DND-41 (cell line): ENCODE results near the gene GAREM2.

Experiments
- EZH2 ChIP-seq: IDR thresholded peaks from 3 replicates; pipeline ENCODE4 v1.6.1; 2012; ENCODE audit warnings: borderline replicate concordance, low read depth, mild to moderate bottlenecking, moderate library complexity, low read length, inconsistent platforms; ENCODE audit not compliant: severe bottlenecking
- TF ChIP-seq, protein P1 (sequence below): IDR thresholded peaks from 2 replicates; pipeline ENCODE4 v1.5.1; 2012; ENCODE audit warnings: borderline replicate concordance, low read length, moderate library complexity, mild to moderate bottlenecking; ENCODE audit not compliant: poor library complexity, severe bottlenecking; ENCODE audit errors: extremely low read depth

DNA sequence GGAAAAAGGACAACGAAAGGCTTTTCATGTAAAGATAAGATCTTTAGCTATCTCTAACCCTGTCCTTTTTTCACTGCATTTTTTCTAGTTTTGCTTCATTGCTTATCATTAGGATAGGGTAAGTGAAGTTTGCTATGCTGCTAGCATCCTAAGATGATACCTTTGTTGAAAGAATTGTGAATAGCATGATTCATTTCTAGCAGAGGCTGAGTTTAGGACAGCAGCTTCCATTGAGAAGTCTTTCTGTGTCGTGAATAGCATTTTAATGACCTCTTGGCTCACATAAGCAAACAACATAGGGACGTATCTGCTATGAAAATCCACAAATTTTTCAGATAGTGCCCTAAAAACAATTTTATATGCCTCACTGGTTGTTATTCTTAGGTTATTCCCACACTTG lies 36.4 kb upstream of the GAREM2 start:
- TF ChIP-seq, protein P1, sequence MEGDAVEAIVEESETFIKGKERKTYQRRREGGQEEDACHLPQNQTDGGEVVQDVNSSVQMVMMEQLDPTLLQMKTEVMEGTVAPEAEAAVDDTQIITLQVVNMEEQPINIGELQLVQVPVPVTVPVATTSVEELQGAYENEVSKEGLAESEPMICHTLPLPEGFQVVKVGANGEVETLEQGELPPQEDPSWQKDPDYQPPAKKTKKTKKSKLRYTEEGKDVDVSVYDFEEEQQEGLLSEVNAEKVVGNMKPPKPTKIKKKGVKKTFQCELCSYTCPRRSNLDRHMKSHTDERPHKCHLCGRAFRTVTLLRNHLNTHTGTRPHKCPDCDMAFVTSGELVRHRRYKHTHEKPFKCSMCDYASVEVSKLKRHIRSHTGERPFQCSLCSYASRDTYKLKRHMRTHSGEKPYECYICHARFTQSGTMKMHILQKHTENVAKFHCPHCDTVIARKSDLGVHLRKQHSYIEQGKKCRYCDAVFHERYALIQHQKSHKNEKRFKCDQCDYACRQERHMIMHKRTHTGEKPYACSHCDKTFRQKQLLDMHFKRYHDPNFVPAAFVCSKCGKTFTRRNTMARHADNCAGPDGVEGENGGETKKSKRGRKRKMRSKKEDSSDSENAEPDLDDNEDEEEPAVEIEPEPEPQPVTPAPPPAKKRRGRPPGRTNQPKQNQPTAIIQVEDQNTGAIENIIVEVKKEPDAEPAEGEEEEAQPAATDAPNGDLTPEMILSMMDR = no peak
- no peak for TF ChIP-seq EZH2
